ENCODE results near the gene LILRA1. TPM values are rescaled to one million over a fixed set of nuclear protein-coding genes. Genes with fewer than 3 reads are reported as not detected.

LILRA1 gene
- total RNA-seq, 1 donor from 2014 or later, result 7.6 TPM

DNA sequence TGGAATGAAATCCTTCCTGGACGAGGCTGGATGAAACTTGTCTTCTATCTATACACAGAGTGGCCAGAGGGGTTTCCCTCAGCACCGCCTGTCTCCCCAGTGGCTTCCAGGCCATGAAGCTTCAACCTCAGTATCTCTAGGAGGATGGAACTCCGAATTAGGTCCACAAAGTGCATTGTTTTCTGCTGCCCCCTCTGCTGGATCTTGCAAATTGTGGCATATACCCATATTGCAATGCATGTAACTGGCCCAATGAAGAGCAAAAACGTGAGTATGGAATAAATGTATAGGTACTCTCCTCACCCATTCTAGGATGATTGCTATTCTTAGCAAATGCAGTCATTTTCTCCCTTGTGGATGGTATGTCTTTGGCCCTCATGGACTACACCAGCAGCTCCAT lies 54.7 kb downstream of the LILRA1 start:
- no peak for DNase-seq
- H3K27ac ChIP-seq, result no peak overlapping the region
- no peak for ATAC-seq

DNA sequence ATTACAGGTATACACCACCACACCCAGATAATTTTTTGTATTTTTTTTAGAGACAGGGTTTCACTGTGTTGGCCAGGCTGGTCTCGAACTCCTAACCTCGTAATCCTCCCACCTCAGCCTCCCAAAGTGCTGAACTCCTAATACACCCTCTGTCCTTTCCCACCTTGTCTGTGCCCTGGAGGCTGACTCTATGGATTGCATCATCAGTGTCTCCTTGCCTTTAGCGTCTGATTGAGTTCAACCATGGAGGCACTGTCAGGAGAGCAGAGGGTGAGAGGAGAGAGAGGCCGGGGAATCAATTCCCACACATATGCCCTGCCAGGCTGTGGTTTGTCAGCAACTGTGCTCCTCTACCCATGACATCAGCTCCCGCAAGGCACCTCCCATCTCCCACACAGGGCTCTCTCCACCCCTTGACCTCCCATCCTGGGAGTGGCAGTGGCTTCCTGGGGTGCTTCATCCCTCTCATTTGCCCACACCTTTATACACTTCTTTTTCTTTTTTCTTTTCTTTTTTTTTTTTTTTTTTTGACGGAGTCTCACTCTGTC lies 56.8 kb downstream of the LILRA1 start:
- Histone ChIP-seq H3K9me3 (no peaks in the 10 kb centered on the region), H3K27me3 (ENCODE audit: low read depth) (peaks cover 4% of the 10 kb centered on the region), H3K4me3 (no peak overlapping the region), H3K4me1 (no peaks in the 10 kb centered on the region), H3K36me3 (no peaks in the 10 kb centered on the region), H3K27ac (no peak overlapping the region)
- ATAC-seq, result no peak
- TF ChIP-seq, protein P1, sequence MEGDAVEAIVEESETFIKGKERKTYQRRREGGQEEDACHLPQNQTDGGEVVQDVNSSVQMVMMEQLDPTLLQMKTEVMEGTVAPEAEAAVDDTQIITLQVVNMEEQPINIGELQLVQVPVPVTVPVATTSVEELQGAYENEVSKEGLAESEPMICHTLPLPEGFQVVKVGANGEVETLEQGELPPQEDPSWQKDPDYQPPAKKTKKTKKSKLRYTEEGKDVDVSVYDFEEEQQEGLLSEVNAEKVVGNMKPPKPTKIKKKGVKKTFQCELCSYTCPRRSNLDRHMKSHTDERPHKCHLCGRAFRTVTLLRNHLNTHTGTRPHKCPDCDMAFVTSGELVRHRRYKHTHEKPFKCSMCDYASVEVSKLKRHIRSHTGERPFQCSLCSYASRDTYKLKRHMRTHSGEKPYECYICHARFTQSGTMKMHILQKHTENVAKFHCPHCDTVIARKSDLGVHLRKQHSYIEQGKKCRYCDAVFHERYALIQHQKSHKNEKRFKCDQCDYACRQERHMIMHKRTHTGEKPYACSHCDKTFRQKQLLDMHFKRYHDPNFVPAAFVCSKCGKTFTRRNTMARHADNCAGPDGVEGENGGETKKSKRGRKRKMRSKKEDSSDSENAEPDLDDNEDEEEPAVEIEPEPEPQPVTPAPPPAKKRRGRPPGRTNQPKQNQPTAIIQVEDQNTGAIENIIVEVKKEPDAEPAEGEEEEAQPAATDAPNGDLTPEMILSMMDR (IDR thresholded peaks at IDR 0.05), result no peak
- no peak for DNase-seq
- intact Hi-C loops (cut with DNase I), result no loop called here

More for the DNA sequence above, 54.7 kb downstream of the LILRA1 start:
- Histone ChIP-seq H3K4me1 (no peaks in the 10 kb centered on the region), H3K36me3 (no peaks in the 10 kb centered on the region), H3K9me3 (no peaks in the 10 kb centered on the region), H3K4me3 (no peak overlapping the region), H3K27me3 (ENCODE audit: low read depth) (peaks cover 12% of the 10 kb centered on the region)
- TF ChIP-seq, protein P1 (IDR thresholded peaks at IDR 0.05), result no peak
- intact Hi-C loops (cut with DNase I), result no loop called here

Small RNA genes within 50 kb of the gene (microRNA-seq; reads per million reads assigned to microRNA genes)
- not detected for gene MIR8061 (ENCODE audit: borderline number of aligned reads)

Other genes starting within 250 kb of the LILRA1 start
- gene LAIR1, start 228.7 kb upstream of the LILRA1 start, total RNA-seq, result 176 TPM
- not detected for gene TTYH1, start 178.2 kb upstream of the LILRA1 start, total RNA-seq
- gene LENG8, start 144.4 kb upstream of the LILRA1 start, total RNA-seq, result 183 TPM
- gene LENG9, start 129.9 kb upstream of the LILRA1 start, total RNA-seq, result 7.3 TPM
- 25.5 TPM for gene CDC42EP5, start 120.3 kb upstream of the LILRA1 start, total RNA-seq
- gene LAIR2, start 90.8 kb upstream of the LILRA1 start, total RNA-seq, result 0.95 TPM
- 25.3 TPM for gene LILRA2, start 19.8 kb upstream of the LILRA1 start, total RNA-seq
- 43.3 TPM for gene LILRB1, start 36.9 kb downstream of the LILRA1 start, total RNA-seq
- gene LILRB4, start 69.4 kb downstream of the LILRA1 start, total RNA-seq, result 43.7 TPM
- gene KIR3DL3, start 130.8 kb downstream of the LILRA1 start, total RNA-seq, result not detected
- 0.38 TPM for gene KIR2DL3, start 144.9 kb downstream of the LILRA1 start, total RNA-seq
- 0.83 TPM for gene KIR2DL1, start 176.2 kb downstream of the LILRA1 start, total RNA-seq
- 0.38 TPM for gene KIR2DL4, start 210.0 kb downstream of the LILRA1 start, total RNA-seq
- gene KIR3DL1, start 222.8 kb downstream of the LILRA1 start, total RNA-seq, result 0.71 TPM
- gene KIR2DS4, start 239.0 kb downstream of the LILRA1 start, total RNA-seq, result 0.38 TPM